Neural progenitor cell (in vitro differentiated cells): ENCODE measurements around the gene SUN5.

Experiments
- EZH2 ChIP-seq: fragments of 200-600 bp; sonication (generic); IDR thresholded peaks from 2 replicates; pipeline ENCODE4 v1.6.1; 2017; ENCODE audit warnings: antibody characterized with exemption, mild to moderate bottlenecking, moderate library complexity
- EZH2phosphoT487 ChIP-seq: fragments of 200-600 bp; sonication (generic); IDR thresholded peaks from 2 replicates; pipeline ENCODE4 v1.6.1; 2017; ENCODE audit warnings: antibody characterized with exemption
- TF ChIP-seq, protein P1 (sequence below): fragments of 200-600 bp; sonication (generic); IDR thresholded peaks from 2 replicates; pipeline ENCODE4 v1.5.1; 2017; ENCODE audit warnings: antibody characterized with exemption, mild to moderate bottlenecking

DNA sequence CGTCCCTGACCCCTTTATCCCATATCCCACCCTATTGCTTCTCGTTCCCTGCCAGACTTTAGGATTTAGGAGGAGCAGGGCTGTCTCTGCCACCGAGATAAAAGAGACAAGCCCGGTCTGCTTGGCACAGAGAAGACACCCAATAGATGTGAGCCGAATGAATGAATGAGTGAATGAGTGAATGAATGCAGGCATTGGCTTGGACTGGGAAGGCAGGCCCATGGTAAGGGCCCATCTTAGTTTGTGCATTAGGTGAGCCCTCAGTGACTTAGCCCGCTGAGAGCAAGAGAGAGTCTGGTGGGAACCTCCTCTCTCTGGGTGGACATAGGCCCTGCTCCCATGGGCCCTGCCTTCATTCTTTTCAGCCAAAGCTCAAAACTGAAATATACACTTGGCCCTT, 26.3 kb upstream of the SUN5 start:
- TF ChIP-seq, protein P1, sequence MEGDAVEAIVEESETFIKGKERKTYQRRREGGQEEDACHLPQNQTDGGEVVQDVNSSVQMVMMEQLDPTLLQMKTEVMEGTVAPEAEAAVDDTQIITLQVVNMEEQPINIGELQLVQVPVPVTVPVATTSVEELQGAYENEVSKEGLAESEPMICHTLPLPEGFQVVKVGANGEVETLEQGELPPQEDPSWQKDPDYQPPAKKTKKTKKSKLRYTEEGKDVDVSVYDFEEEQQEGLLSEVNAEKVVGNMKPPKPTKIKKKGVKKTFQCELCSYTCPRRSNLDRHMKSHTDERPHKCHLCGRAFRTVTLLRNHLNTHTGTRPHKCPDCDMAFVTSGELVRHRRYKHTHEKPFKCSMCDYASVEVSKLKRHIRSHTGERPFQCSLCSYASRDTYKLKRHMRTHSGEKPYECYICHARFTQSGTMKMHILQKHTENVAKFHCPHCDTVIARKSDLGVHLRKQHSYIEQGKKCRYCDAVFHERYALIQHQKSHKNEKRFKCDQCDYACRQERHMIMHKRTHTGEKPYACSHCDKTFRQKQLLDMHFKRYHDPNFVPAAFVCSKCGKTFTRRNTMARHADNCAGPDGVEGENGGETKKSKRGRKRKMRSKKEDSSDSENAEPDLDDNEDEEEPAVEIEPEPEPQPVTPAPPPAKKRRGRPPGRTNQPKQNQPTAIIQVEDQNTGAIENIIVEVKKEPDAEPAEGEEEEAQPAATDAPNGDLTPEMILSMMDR = no peak
- no peak for TF ChIP-seq EZH2
- TF ChIP-seq EZH2phosphoT487 = no peak
